Activated naive CD8-positive, alpha-beta T cell treated with anti-CD3 and anti-CD28 coated beads for 36 hours (primary cell): ENCODE results near the gene PHF1. TPM values are rescaled to one million over a fixed set of nuclear protein-coding genes. Genes with fewer than 3 reads are reported as not detected.

ENCODE experiments used
- DNase-seq: peaks from one replicate; pipeline ENCODE4 v3.0.0; 2021
- H3K27ac Mint-ChIP-seq: one replicate; pipeline ENCODE4 v1.8.0; 2022; ENCODE audit warnings: mild to moderate bottlenecking, moderate library complexity, mixed read lengths
- H3K27me3 Mint-ChIP-seq: one replicate; pipeline ENCODE4 v1.8.0; 2022; ENCODE audit warnings: mild to moderate bottlenecking, mixed read lengths
- H3K36me3 Mint-ChIP-seq: one replicate; pipeline ENCODE4 v1.8.0; 2021; ENCODE audit warnings: mild to moderate bottlenecking, mixed read lengths
- H3K4me1 Mint-ChIP-seq: one replicate; pipeline ENCODE4 v1.8.0; 2021; ENCODE audit warnings: mixed read lengths
- H3K4me3 Mint-ChIP-seq: one replicate; pipeline ENCODE4 v1.8.0; 2022; ENCODE audit warnings: mild to moderate bottlenecking, moderate library complexity, mixed read lengths
- H3K9me3 Mint-ChIP-seq: one replicate; pipeline ENCODE4 v1.8.0; 2022; ENCODE audit warnings: mixed read lengths
- total RNA-seq, 2 experiments: library from RNA; stranded (reverse); gene quantifications; one replicate each; pipeline ENCODE4 v1.2.3, GENCODE V29; 2021

PHF1 gene
- total RNA-seq, 2 experiments from 2014 or later = 23.5 to 26.0 TPM

DNA sequence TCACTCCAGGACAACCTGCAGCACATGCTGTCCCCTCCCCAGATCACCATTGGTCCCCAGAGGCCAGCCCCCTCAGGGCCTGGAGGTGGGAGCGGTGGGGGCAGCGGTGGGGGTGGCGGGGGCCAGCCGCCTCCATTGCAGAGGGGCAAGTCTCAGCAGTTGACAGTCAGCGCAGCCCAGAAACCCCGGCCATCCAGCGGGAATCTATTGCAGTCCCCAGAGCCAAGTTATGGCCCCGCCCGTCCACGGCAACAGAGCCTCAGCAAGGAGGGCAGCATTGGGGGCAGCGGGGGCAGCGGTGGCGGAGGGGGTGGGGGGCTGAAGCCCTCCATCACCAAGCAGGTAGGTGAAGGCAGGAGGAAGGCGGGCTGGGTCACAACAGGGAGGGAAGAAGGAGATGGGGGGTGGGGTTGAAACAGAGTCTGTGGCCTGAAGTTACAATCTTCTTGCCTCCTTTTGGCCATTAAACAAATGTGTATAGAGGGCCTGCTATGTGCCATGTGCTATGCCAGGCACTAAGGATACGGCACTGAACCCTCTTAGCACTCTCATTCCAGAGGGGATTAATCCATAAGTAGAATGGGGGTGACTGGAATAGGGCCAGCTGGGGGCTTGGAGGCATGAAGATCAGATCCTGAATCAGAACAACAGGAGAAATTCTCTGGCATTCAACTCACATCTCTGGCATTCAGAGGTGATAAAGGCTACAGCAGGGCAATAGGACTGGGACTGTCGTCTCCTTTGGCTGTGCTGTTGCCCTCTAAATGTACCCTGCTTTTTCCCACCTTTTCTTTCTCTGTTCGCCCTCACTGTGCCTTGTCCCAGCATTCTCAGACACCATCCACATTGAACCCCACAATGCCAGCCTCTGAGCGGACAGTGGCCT, 33.0 kb downstream of the PHF1 start:
- Mint-ChIP-seq H3K4me3 (no peak overlapping the region), H3K36me3 (peaks cover 6% of the 10 kb centered on the region), H3K27ac (no peak overlapping the region), H3K4me1 (peaks cover 1% of the 10 kb centered on the region), H3K9me3 (no peaks in the 10 kb centered on the region), H3K27me3 (no peaks in the 10 kb centered on the region)
- no peak for DNase-seq

DNA sequence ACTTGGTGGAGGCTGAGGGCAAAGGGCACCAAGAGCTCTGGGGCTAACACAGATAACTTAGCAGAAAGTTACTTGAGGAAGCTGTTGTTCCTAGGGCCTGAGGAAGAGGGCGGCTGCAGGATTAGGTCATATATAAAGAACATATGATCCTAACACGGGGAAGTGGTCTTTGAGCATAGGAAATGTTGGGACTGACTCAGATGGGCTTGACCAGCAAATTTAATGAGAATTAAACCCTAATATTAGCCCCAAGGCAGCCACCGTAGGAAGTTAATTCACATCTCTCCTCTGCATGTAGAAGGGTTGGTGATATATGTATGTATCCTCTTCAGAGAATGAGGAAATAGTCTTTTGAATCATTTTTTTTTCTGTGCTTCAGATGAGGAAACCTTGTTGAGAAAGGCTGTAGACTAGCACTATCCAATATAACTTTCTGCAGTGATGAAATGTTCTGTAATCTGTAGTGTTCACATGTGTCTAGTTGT, 34.3 kb downstream of the PHF1 start:
- H3K4me1 Mint-ChIP-seq = peaks cover 3% of the 10 kb centered on the region
- no peak overlapping the region for H3K4me3 Mint-ChIP-seq
- H3K27me3 Mint-ChIP-seq = no peaks in the 10 kb centered on the region
- H3K9me3 Mint-ChIP-seq = no peaks in the 10 kb centered on the region
- no peak for DNase-seq
- H3K36me3 Mint-ChIP-seq = peaks cover 6% of the 10 kb centered on the region
- H3K27ac Mint-ChIP-seq = no peak overlapping the region

DNA sequence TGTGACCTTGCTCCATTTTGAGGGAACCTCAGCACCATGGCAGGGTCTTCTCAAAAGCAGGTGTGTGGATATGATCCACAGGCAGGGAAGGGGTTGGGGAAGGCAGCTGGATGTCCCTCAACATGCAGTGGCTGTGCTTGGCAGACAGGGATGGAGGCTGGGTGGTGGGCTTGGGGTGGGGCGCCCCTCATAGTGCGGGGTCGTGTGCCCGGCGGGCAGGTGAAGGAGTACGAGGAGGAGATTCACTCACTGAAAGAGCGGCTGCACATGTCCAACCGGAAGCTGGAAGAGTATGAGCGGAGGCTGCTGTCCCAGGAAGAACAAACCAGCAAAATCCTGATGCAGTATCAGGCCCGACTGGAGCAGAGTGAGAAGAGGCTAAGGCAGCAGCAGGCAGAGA, 35.5 kb downstream of the PHF1 start:
- H3K4me1 Mint-ChIP-seq = peaks cover 3% of the 10 kb centered on the region
- no peak overlapping the region for H3K4me3 Mint-ChIP-seq
- no peaks in the 10 kb centered on the region for H3K27me3 Mint-ChIP-seq
- H3K27ac Mint-ChIP-seq = peak overlapping the region; percentile 1
- peaks cover 6% of the 10 kb centered on the region for H3K36me3 Mint-ChIP-seq
- H3K9me3 Mint-ChIP-seq = no peaks in the 10 kb centered on the region
- no peak for DNase-seq

DNA sequence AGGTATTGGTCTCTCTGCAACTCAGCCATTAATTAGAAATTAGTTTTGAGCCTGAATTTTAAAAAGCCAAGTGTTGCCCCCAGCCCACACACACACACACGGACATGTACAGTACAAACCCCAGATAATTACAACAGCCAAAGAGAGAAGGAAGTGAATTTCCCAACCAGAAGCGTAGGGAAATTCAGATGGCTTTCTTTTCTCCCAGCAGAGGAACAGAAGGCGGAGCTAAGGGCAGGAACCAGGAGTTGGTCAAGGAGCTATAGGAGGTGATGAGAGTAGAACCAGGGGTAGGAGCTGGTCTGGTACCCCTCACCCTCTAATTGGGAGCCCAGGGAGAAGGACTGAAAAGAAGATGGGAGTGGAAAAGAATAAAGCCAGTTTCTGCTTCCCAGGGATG, 39.6 kb downstream of the PHF1 start:
- Mint-ChIP-seq H3K4me1 (peaks cover 12% of the 10 kb centered on the region), H3K36me3 (peaks cover 13% of the 10 kb centered on the region), H3K4me3 (no peak overlapping the region), H3K9me3 (no peaks in the 10 kb centered on the region), H3K27me3 (no peaks in the 10 kb centered on the region), H3K27ac (no peak overlapping the region)
- DNase-seq = no peak

DNA sequence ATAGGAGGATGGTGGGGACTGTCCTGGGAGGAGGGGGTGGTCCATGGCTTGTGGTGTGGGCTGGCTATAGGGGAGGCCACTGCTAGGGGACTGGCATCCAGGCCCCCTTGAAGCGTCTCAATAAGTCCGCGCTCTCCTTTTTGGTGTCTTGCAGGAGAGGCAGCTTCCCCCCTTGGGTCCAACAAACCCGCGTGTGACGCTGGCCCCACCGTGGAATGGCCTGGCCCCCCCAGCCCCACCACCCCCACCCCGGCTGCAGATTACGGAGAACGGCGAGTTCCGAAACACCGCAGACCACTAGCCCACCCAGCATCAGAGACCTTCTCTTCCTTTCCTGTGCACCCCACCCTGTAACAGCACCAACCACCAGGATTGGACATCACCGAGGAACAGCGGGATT, 40.8 kb downstream of the PHF1 start:
- H3K4me1 Mint-ChIP-seq = peaks cover 20% of the 10 kb centered on the region
- no peak overlapping the region for H3K27ac Mint-ChIP-seq
- H3K9me3 Mint-ChIP-seq = no peaks in the 10 kb centered on the region
- DNase-seq = no peak
- H3K36me3 Mint-ChIP-seq = peaks cover 21% of the 10 kb centered on the region
- no peaks in the 10 kb centered on the region for H3K27me3 Mint-ChIP-seq
- H3K4me3 Mint-ChIP-seq = no peak overlapping the region

DNA sequence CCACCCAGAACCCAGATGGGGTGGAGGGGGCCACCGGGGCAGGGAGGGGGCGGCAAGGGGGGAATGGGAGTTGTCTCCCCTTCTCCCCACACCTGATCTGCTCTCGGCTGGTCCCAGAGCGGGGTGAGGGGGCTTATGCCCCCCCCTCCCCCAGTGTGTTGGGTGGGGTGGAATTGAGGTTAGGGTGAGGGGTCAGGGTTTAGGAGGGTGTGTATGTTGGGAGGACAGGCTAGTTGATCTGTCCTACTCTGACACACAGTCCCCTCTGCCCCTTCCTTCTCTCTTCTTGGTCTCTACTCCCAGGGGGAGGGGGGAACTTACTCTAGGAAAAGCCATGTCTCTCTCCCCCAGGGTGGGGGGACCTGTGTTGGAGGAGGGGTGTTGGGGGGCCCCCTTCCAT, 41.7 kb downstream of the PHF1 start:
- H3K9me3 Mint-ChIP-seq = no peaks in the 10 kb centered on the region
- no peak overlapping the region for H3K27ac Mint-ChIP-seq
- no peak for DNase-seq
- H3K4me3 Mint-ChIP-seq = no peak overlapping the region
- H3K27me3 Mint-ChIP-seq = no peaks in the 10 kb centered on the region
- peaks cover 29% of the 10 kb centered on the region for H3K36me3 Mint-ChIP-seq
- peaks cover 25% of the 10 kb centered on the region for H3K4me1 Mint-ChIP-seq

DNA sequence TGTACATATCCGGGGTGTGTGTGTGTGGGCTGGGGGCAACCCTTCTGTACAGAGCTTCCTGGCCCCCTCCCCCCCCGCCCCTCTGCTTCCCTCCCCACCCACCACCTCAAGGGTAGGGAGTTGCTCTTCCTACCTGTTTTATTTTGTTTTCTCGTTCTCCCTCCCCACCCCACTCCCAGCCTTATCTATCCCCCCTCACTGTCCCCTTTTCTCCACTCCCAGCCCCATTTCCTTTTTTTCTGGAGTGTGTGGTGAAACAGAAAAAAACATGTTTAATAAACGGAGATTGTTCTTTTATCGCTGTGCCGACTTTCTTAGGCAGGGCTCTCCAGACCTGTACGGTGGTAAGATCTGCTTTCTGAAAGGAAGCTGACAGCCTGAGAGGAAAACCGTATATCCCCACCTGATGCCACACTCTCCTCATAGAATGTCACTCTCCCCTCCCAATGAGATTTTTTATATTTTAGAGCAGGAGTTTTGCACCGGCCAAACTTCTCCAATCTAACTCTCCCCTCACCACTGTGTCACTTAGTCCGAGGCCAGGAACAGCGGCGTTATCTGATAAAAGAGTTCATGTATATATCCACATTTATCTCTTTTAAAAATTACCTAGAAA, 42.7 kb downstream of the PHF1 start:
- Mint-ChIP-seq H3K4me3 (peak overlapping the region; percentile 96), H3K9me3 (no peaks in the 10 kb centered on the region), H3K36me3 (peaks cover 29% of the 10 kb centered on the region), H3K4me1 (peaks cover 25% of the 10 kb centered on the region), H3K27me3 (no peaks in the 10 kb centered on the region), H3K27ac (peak overlapping the region; percentile 92)
- no peak for DNase-seq

DNA sequence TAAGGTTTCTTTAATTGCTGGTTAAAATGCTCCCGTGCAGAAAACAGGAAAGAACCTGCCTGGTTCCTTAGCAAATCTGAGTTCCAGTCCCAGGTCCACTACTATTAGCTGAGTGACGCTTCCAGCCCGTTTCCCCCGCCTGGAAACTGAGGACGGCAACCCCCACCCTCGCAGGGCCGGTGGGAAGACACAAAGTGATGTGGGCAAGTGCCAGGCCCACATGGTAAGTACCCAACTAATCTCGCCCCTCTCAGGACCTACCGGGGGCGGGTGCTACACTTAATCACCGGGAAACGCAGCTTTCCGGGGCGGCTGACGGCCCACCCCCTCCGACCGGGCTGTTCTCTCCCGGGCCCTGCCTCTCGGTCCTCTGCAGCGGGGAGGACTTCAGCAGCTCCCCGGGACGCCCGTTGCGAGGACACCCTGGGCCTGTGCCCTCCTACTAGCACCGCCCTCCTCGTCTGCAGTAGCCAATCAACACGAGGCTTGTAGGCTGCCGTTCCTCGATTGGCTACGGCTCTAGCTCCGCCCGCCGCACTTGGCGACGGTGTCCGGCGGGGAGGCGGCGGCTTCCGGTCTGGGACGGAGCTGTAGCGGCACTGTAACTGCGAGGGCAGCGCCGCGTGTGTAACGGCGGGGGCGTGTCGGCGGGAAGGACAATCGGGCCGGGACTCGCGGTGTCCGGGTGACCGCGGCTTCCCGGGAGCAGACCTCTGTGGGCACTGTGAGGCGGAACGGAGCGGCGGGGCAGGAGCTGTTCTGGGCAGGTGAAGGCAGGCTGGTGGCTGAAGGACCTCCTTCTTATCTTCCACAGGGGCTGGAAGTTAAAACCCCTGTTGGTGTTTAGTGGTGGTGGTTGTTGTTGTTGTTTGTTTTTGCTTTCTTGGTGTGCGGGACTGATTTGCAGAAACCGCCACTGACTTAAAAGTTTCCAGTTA, 43.5 kb downstream of the PHF1 start, which contains the start of gene ZBTB9:
Gene ZBTB9 (plus strand): TSS at position 568 of the 938 bp plus-strand sequence. CDS start 525 bp downstream, outside the sequence.
- Mint-ChIP-seq H3K4me1 (peaks cover 23% of the 10 kb centered on the region), H3K27me3 (no peaks in the 10 kb centered on the region), H3K36me3 (peaks cover 29% of the 10 kb centered on the region), H3K27ac (peak within 1 kb of the TSS; percentile 92), H3K9me3 (no peaks in the 10 kb centered on the region), H3K4me3 (peak within 1 kb of the TSS; percentile 96)
- DNase-seq = peak; percentile 96

DNA sequence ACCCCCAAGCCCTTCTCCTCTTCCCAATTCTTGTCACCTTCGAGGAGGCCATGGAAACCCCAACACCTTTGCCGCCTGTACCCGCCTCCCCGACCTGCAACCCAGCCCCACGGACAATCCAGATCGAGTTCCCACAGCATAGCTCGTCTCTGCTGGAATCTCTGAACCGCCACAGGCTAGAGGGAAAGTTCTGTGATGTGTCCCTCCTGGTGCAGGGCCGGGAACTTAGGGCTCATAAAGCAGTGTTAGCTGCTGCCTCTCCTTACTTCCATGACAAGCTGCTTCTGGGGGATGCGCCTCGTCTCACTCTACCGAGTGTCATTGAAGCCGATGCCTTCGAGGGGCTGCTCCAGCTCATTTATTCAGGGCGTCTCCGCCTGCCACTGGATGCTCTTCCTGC, 44.2 kb downstream of the PHF1 start:
- DNase-seq = no peak
- H3K9me3 Mint-ChIP-seq = no peaks in the 10 kb centered on the region
- H3K4me3 Mint-ChIP-seq = peak overlapping the region; percentile 96
- H3K27ac Mint-ChIP-seq = peak overlapping the region; percentile 92
- peaks cover 23% of the 10 kb centered on the region for H3K4me1 Mint-ChIP-seq
- no peaks in the 10 kb centered on the region for H3K27me3 Mint-ChIP-seq
- H3K36me3 Mint-ChIP-seq = peaks cover 29% of the 10 kb centered on the region

DNA sequence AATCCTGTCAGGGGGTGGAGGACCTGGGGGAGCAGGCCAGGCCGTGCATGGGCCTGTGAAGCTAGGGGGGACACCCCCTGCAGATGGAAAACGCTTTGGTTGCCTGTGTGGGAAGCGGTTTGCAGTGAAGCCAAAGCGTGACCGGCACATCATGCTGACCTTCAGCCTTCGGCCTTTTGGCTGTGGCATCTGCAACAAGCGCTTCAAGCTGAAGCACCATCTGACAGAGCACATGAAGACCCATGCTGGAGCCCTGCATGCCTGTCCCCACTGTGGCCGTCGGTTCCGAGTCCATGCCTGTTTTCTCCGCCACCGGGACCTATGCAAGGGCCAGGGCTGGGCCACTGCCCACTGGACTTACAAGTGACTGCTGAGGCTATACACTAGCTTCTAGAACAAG, 45.3 kb downstream of the PHF1 start:
- no peak for DNase-seq
- H3K4me1 Mint-ChIP-seq = peaks cover 23% of the 10 kb centered on the region
- no peak overlapping the region for H3K27ac Mint-ChIP-seq
- H3K9me3 Mint-ChIP-seq = no peaks in the 10 kb centered on the region
- H3K27me3 Mint-ChIP-seq = no peaks in the 10 kb centered on the region
- H3K4me3 Mint-ChIP-seq = no peak overlapping the region
- peaks cover 29% of the 10 kb centered on the region for H3K36me3 Mint-ChIP-seq

DNA sequence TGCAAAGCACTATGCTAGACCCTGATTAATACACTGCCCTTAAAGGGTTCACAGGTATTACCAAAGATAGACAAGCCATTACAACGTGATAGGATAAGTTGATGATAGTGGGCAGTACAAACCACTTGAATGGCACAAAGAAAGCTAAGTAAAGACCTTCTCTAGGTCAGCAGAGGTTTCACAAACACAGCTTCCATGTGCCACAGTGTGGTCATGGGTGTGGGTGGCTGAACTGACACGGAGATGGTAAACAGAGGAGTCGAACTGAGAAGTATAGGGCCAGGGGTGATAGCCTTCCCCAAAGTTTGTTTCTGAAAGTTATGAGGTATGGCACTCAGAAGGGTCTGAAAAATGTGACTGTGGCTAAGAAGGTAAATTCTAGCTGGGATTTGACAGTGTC, 47.9 kb downstream of the PHF1 start:
- no peak overlapping the region for H3K4me3 Mint-ChIP-seq
- H3K9me3 Mint-ChIP-seq = no peaks in the 10 kb centered on the region

DNA sequence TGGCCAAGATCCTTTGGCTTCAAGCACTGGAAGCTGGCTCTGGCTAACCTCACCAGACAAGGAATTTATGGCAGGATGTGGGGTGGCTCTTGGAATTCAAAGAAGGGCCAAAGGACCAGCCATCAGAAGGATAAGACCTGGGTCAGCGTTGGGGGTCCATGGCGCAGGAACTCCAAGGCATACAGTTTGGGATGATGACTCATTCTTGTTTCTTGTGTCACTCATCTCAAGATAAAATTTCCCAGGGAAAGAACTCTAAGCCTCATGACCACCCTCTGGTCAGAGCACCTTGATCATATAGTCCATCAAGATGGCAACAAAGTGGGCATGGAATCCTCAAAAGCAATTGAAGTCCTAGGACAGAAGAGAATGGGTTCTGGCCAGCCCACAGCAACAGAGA, 48.4 kb downstream of the PHF1 start:
- peaks cover 4% of the 10 kb centered on the region for H3K27me3 Mint-ChIP-seq
- no peak for DNase-seq
- H3K4me3 Mint-ChIP-seq = no peak overlapping the region
- H3K4me1 Mint-ChIP-seq = peaks cover 16% of the 10 kb centered on the region
- peaks cover 24% of the 10 kb centered on the region for H3K36me3 Mint-ChIP-seq
- no peak overlapping the region for H3K27ac Mint-ChIP-seq
- no peaks in the 10 kb centered on the region for H3K9me3 Mint-ChIP-seq

More for the DNA sequence above, 47.9 kb downstream of the PHF1 start:
- DNase-seq = no peak
- H3K36me3 Mint-ChIP-seq = peaks cover 24% of the 10 kb centered on the region
- H3K4me1 Mint-ChIP-seq = peaks cover 17% of the 10 kb centered on the region
- H3K27ac Mint-ChIP-seq = no peak overlapping the region
- peaks cover 4% of the 10 kb centered on the region for H3K27me3 Mint-ChIP-seq
